ENCODE results near the gene C1orf35. TPM values are rescaled to one million over a fixed set of nuclear protein-coding genes. Genes with fewer than 3 reads are reported as not detected.

Gene C1orf35
- total and polyA plus RNA-seq, 2 of the 4 experiments (the other 2 are of a cell fraction), result 4.3 to 13.0 TPM

DNA sequence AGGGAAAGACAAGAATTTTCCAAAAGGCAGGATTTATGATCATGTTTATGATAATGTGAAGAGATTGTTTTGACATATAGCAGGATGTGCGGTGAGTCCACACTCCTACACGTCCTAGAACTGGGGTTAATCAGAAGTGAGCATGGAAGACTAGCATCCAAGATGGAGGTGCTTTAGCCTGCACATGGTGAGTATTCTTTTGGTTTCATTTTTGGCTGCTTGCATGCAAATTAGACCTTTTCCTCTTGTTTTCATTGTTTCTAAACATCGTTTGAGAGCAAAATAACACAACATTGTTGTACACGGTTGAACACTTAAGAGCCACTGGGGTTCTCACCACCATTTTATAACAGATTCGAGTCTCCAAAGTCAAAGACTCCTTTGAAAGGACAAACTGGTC, 22.1 kb upstream of the C1orf35 start:
- no peak overlapping the region for H2AFZ ChIP-seq (replicated peaks; ENCODE audit: low read length, poor library complexity)
- no peaks in the 10 kb centered on the region for H3K79me1 ChIP-seq (ENCODE audit: low read depth in 1 of 2, low read length in 2 of 2)
- H2AK5ac ChIP-seq (ENCODE audit: low read depth, low read length), result no peak overlapping the region
- ATAC-seq (ENCODE audit: low read depth), result no peak
- no peak overlapping the region for H2BK120ac ChIP-seq (ENCODE audit: low read depth, low read length)
- in situ Hi-C loops (cut with MboI; ENCODE audit: low sequenced_read_pairs) (no loop called here), dilution Hi-C loops (cut with HindIII; ENCODE audit: low sequenced_read_pairs, unreplicated experiment) (no loop called here), intact Hi-C loops (cut with micrococcal nuclease) (no loop called here)
- 41% methylated on average over 3 of the region's 5 CpGs; no CpG with 5 or more reads in 1 of the 2 experiments for WGBS, 2 experiments (ENCODE audit: extremely low coverage in 2 of 2, insufficient read length in 1 of 2)
- no peak overlapping the region for H2BK15ac ChIP-seq (ENCODE audit: low read depth, low read length)
- H3K36me3 ChIP-seq (ENCODE audit: control insufficient read depth, insufficient read depth, low read length), result no peaks in the 10 kb centered on the region
- H3K4me2 ChIP-seq (ENCODE audit: low read depth, low read length), result no peak overlapping the region
- H3K4me3 ChIP-seq (ENCODE audit: insufficient read depth, low read depth, low read length), result no peak overlapping the region
- no peaks in the 10 kb centered on the region for H4K20me1 ChIP-seq (ENCODE audit: insufficient read depth, low read length)
- H3K56ac ChIP-seq (ENCODE audit: extremely low read depth, insufficient read depth, low read length), result no peak overlapping the region
- no peak for DNase-seq
- H3K23ac ChIP-seq (ENCODE audit: low read depth, low read length), result no peak overlapping the region
- CTCF ChIA-PET, result no interaction called here
- no peaks in the 10 kb centered on the region; the same call in 1 of the 2 replicates for H3K4me1 ChIP-seq (ENCODE audit: control insufficient read depth, insufficient read depth, low read length)
- no peaks in the 10 kb centered on the region for H3K9me1 ChIP-seq (ENCODE audit: insufficient read depth, low read length)
- H2AK9ac ChIP-seq (replicated peaks; ENCODE audit: low read depth, low read length, poor library complexity), result no peak overlapping the region
- H3K18ac ChIP-seq (ENCODE audit: low read depth, low read length), result no peak overlapping the region
- H3K27me3 ChIP-seq (ENCODE audit: control insufficient read depth, insufficient read depth, low read length), result peaks cover 22% of the 10 kb centered on the region
- H4K8ac ChIP-seq (ENCODE audit: low read depth in 2 of 2, low read length in 2 of 2), result no peak overlapping the region
- TF ChIP-seq RAD21 (IDR thresholded peaks at IDR 0.05; ENCODE audit: low read length), result no peak
- TF ChIP-seq, protein P1, sequence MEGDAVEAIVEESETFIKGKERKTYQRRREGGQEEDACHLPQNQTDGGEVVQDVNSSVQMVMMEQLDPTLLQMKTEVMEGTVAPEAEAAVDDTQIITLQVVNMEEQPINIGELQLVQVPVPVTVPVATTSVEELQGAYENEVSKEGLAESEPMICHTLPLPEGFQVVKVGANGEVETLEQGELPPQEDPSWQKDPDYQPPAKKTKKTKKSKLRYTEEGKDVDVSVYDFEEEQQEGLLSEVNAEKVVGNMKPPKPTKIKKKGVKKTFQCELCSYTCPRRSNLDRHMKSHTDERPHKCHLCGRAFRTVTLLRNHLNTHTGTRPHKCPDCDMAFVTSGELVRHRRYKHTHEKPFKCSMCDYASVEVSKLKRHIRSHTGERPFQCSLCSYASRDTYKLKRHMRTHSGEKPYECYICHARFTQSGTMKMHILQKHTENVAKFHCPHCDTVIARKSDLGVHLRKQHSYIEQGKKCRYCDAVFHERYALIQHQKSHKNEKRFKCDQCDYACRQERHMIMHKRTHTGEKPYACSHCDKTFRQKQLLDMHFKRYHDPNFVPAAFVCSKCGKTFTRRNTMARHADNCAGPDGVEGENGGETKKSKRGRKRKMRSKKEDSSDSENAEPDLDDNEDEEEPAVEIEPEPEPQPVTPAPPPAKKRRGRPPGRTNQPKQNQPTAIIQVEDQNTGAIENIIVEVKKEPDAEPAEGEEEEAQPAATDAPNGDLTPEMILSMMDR (conservative IDR thresholded peaks at IDR 0.05; ENCODE audit: low read depth, low read length), result no peak
- no peak for TF ChIP-seq MAFK (IDR thresholded peaks at IDR 0.05; ENCODE audit: low read depth, low read length)
- H4K91ac ChIP-seq (ENCODE audit: insufficient read depth, low read depth, low read length), result no peak overlapping the region
- no peak overlapping the region for H4K5ac ChIP-seq (ENCODE audit: low read depth, low read length)
- H3K4ac ChIP-seq (ENCODE audit: low read depth, low read length), result no peak overlapping the region
- H2BK5ac ChIP-seq (ENCODE audit: low read depth, low read length, poor library complexity, severe bottlenecking), result no peak overlapping the region
- POLR2A ChIA-PET (ENCODE audit: unreplicated experiment), result no interaction called here
- H3K9ac ChIP-seq (ENCODE audit: low read depth, low read length), result no peak overlapping the region
- no peak overlapping the region for H3K14ac ChIP-seq (replicated peaks; ENCODE audit: low read depth, low read length)
- no peak overlapping the region for H2BK20ac ChIP-seq (ENCODE audit: low read depth, low read length)
- BruUV-seq (replicated peaks), result no TSS peak
- H3K9me3 ChIP-seq (ENCODE audit: control insufficient read depth, insufficient read depth, low read length), result no peaks in the 10 kb centered on the region
- no peak overlapping the region for H3K27ac ChIP-seq (ENCODE audit: insufficient read depth, low read length)

All from IMR-90 (cell line).